H1 (cell line): ENCODE measurements around the gene C2orf80.

Source experiments
- CREB1 ChIP-seq: IDR thresholded peaks from 2 replicates; pipeline ENCODE4 v1.6.1; 2012; ENCODE audit warnings: inconsistent platforms
- TF ChIP-seq, protein P1 (sequence below): fragments of 300-600 bp; sonication (generic); IDR thresholded peaks from 2 replicates; pipeline ENCODE4 v1.7.1; 2012; ENCODE audit warnings: low read length, moderate library complexity, mild to moderate bottlenecking, inconsistent platforms; ENCODE audit not compliant: insufficient replicate concordance
- TF ChIP-seq, protein P2 (sequence below), 3 experiments: IDR thresholded peaks; 1 replicate in 2 of 3; 2 replicates in 1 of 3; pipeline versions ENCODE4 v1.5.1 to v1.6.1; 2011; ENCODE audit warnings: low read length in 3 of 3, mild to moderate bottlenecking in 3 of 3, inconsistent platforms in 2 of 3, low read depth in 1 of 3, moderate library complexity in 1 of 3; ENCODE audit not compliant: insufficient read depth in 1 of 3; ENCODE audit errors: control extremely low read depth in 1 of 3

DNA sequence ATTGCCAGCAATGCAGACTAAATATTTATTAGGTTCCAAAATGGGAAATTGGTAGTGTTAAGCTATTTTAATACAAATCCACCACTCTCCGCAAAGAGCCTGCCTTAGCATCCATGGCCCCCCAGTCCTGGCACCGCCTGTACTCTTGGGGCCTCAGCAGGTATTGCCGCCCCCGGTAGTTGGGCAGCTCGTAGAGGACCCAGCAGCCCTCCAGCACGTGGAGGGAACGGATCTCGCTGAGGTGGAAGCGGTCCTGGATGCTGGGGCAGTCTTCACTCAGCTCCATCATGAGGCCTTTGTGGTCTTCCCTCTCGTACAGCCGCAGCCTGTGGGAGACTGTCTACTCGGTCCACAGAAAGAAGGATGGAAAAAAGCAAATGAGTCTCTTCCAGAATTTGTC is 61.7 kb downstream of the C2orf80 start:
- TF ChIP-seq, protein P1, sequence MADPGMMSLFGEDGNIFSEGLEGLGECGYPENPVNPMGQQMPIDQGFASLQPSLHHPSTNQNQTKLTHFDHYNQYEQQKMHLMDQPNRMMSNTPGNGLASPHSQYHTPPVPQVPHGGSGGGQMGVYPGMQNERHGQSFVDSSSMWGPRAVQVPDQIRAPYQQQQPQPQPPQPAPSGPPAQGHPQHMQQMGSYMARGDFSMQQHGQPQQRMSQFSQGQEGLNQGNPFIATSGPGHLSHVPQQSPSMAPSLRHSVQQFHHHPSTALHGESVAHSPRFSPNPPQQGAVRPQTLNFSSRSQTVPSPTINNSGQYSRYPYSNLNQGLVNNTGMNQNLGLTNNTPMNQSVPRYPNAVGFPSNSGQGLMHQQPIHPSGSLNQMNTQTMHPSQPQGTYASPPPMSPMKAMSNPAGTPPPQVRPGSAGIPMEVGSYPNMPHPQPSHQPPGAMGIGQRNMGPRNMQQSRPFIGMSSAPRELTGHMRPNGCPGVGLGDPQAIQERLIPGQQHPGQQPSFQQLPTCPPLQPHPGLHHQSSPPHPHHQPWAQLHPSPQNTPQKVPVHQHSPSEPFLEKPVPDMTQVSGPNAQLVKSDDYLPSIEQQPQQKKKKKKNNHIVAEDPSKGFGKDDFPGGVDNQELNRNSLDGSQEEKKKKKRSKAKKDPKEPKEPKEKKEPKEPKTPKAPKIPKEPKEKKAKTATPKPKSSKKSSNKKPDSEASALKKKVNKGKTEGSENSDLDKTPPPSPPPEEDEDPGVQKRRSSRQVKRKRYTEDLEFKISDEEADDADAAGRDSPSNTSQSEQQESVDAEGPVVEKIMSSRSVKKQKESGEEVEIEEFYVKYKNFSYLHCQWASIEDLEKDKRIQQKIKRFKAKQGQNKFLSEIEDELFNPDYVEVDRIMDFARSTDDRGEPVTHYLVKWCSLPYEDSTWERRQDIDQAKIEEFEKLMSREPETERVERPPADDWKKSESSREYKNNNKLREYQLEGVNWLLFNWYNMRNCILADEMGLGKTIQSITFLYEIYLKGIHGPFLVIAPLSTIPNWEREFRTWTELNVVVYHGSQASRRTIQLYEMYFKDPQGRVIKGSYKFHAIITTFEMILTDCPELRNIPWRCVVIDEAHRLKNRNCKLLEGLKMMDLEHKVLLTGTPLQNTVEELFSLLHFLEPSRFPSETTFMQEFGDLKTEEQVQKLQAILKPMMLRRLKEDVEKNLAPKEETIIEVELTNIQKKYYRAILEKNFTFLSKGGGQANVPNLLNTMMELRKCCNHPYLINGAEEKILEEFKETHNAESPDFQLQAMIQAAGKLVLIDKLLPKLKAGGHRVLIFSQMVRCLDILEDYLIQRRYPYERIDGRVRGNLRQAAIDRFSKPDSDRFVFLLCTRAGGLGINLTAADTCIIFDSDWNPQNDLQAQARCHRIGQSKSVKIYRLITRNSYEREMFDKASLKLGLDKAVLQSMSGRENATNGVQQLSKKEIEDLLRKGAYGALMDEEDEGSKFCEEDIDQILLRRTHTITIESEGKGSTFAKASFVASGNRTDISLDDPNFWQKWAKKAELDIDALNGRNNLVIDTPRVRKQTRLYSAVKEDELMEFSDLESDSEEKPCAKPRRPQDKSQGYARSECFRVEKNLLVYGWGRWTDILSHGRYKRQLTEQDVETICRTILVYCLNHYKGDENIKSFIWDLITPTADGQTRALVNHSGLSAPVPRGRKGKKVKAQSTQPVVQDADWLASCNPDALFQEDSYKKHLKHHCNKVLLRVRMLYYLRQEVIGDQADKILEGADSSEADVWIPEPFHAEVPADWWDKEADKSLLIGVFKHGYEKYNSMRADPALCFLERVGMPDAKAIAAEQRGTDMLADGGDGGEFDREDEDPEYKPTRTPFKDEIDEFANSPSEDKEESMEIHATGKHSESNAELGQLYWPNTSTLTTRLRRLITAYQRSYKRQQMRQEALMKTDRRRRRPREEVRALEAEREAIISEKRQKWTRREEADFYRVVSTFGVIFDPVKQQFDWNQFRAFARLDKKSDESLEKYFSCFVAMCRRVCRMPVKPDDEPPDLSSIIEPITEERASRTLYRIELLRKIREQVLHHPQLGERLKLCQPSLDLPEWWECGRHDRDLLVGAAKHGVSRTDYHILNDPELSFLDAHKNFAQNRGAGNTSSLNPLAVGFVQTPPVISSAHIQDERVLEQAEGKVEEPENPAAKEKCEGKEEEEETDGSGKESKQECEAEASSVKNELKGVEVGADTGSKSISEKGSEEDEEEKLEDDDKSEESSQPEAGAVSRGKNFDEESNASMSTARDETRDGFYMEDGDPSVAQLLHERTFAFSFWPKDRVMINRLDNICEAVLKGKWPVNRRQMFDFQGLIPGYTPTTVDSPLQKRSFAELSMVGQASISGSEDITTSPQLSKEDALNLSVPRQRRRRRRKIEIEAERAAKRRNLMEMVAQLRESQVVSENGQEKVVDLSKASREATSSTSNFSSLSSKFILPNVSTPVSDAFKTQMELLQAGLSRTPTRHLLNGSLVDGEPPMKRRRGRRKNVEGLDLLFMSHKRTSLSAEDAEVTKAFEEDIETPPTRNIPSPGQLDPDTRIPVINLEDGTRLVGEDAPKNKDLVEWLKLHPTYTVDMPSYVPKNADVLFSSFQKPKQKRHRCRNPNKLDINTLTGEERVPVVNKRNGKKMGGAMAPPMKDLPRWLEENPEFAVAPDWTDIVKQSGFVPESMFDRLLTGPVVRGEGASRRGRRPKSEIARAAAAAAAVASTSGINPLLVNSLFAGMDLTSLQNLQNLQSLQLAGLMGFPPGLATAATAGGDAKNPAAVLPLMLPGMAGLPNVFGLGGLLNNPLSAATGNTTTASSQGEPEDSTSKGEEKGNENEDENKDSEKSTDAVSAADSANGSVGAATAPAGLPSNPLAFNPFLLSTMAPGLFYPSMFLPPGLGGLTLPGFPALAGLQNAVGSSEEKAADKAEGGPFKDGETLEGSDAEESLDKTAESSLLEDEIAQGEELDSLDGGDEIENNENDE, result no peak
- TF ChIP-seq, protein P2, sequence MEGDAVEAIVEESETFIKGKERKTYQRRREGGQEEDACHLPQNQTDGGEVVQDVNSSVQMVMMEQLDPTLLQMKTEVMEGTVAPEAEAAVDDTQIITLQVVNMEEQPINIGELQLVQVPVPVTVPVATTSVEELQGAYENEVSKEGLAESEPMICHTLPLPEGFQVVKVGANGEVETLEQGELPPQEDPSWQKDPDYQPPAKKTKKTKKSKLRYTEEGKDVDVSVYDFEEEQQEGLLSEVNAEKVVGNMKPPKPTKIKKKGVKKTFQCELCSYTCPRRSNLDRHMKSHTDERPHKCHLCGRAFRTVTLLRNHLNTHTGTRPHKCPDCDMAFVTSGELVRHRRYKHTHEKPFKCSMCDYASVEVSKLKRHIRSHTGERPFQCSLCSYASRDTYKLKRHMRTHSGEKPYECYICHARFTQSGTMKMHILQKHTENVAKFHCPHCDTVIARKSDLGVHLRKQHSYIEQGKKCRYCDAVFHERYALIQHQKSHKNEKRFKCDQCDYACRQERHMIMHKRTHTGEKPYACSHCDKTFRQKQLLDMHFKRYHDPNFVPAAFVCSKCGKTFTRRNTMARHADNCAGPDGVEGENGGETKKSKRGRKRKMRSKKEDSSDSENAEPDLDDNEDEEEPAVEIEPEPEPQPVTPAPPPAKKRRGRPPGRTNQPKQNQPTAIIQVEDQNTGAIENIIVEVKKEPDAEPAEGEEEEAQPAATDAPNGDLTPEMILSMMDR (IDR thresholded peaks at IDR 0.05; ENCODE audit: control extremely low read depth in 1 of 3, insufficient read depth in 1 of 3, low read depth in 1 of 3, low read length in 3 of 3), result no peak
- TF ChIP-seq CREB1, result no peak
